Keratinocyte (primary cell): Measurements from ENCODE around the gene AGRN. TPM values are rescaled to one million over a fixed set of nuclear protein-coding genes. Genes with fewer than 3 reads are reported as not detected.

Source experiments
- DNase-seq: peaks from one replicate; pipeline ENCODE4 v3.0.0-alpha.2; 2011; ENCODE audit warnings: low read depth, missing footprints, low spot score
- FAIRE-seq: peaks from 2 replicates; lab custom pipeline; 2011; peaks lifted over from hg19 to GRCh38; lab: Jason Lieb, UNC
- H2AFZ ChIP-seq: 2 replicates; pipeline ENCODE4 v1.6.0; 2012; ENCODE audit warnings: low read length, control low read depth, inconsistent platforms; ENCODE audit not compliant: control insufficient read depth
- H3K27ac ChIP-seq: 2 replicates; pipeline ENCODE4 v1.5.1; 2011; ENCODE audit warnings: low read length; ENCODE audit not compliant: control insufficient read depth, insufficient read depth
- H3K27me3 ChIP-seq: 3 replicates; pipeline ENCODE4 v1.6.0; 2011; ENCODE audit warnings: low read length; ENCODE audit not compliant: control insufficient read depth, insufficient read depth; ENCODE audit errors: extremely low read depth
- H3K36me3 ChIP-seq, 2 experiments: 2 replicates in 1 of 2; 3 replicates in 1 of 2; pipeline ENCODE4 v1.5.1; 2011; ENCODE audit warnings: low read length in 2 of 2, mild to moderate bottlenecking in 1 of 2; ENCODE audit not compliant: control insufficient read depth in 2 of 2, insufficient read depth in 2 of 2; ENCODE audit errors: extremely low read depth in 1 of 2
- H3K4me1 ChIP-seq: 3 replicates; pipeline ENCODE4 v1.5.1; 2011; ENCODE audit warnings: low read length; ENCODE audit not compliant: control insufficient read depth, insufficient read depth; ENCODE audit errors: extremely low read depth
- H3K4me2 ChIP-seq: 3 replicates; pipeline ENCODE4 v1.6.0; 2011; ENCODE audit warnings: low read depth, low read length; ENCODE audit not compliant: control insufficient read depth, insufficient read depth; ENCODE audit errors: extremely low read depth
- H3K4me3 ChIP-seq, 3 experiments: fragments of 200-600 bp in 1 of 3; sonication (generic) in 1 of 3; 2 replicates in 2 of 3; 3 replicates in 1 of 3; pipeline ENCODE4 v1.5.1; 2011 to 2016; ENCODE audit warnings: low read length in 3 of 3, mild to moderate bottlenecking in 3 of 3, control low read depth in 2 of 3, inconsistent platforms in 1 of 3, low read depth in 1 of 3, mixed read lengths in 1 of 3, mixed run types in 1 of 3, moderate library complexity in 1 of 3; ENCODE audit not compliant: control insufficient read depth in 2 of 3, insufficient read depth in 2 of 3; ENCODE audit errors: extremely low read depth in 1 of 3
- H3K79me2 ChIP-seq: 2 replicates; pipeline ENCODE4 v1.6.0; 2012; ENCODE audit warnings: low read length; ENCODE audit not compliant: control insufficient read depth, insufficient read depth
- H3K9ac ChIP-seq: 3 replicates; pipeline ENCODE4 v1.6.0; 2011; ENCODE audit warnings: low read length; ENCODE audit not compliant: control insufficient read depth, insufficient read depth; ENCODE audit errors: extremely low read depth
- H3K9me1 ChIP-seq: 3 replicates; pipeline ENCODE4 v1.6.0; 2011; ENCODE audit warnings: low read length; ENCODE audit not compliant: control insufficient read depth, insufficient read depth; ENCODE audit errors: extremely low read depth
- H3K9me3 ChIP-seq: 2 replicates; pipeline ENCODE4 v1.5.1; 2012; ENCODE audit warnings: low read depth, low read length; ENCODE audit not compliant: control insufficient read depth
- H4K20me1 ChIP-seq: 3 replicates; pipeline ENCODE4 v1.6.0; 2011; ENCODE audit warnings: low read length; ENCODE audit not compliant: control insufficient read depth, insufficient read depth; ENCODE audit errors: extremely low read depth
- CTCF ChIP-seq, 3 experiments: IDR thresholded peaks in 1 of 3; conservative IDR thresholded peaks in 1 of 3; optimal IDR thresholded peaks in 1 of 3; 2 replicates in 2 of 3; 3 replicates in 1 of 3; pipeline versions ENCODE3 to v1.5.1; 2011; ENCODE audit warnings: low read length in 3 of 3, mild to moderate bottlenecking in 3 of 3, moderate library complexity in 2 of 3, control low read depth in 1 of 3, inconsistent platforms in 1 of 3; ENCODE audit not compliant: insufficient read depth in 2 of 3; ENCODE audit errors: extremely low read depth in 1 of 3
- EZH2 ChIP-seq: IDR thresholded peaks from one replicate; pipeline ENCODE4 v1.6.1; 2012; ENCODE audit warnings: inconsistent platforms, mild to moderate bottlenecking, low read length, moderate library complexity
- dilution Hi-C: fragments of 300-500 bp; cut with MboI; formaldehyde crosslinking; loops from one replicate; pipeline ENCODE4 v1.7.0; 2020; ENCODE audit warnings: low sequenced_read_pairs; ENCODE audit not compliant: extremely low pct_ligation_motif_present
- polyA plus RNA-seq, 5 experiments: library from polyadenylated mRNA; depleted of rRNA in 3 of 5; stranded (reverse) in 3 of 5; stranded (forward) in 1 of 5; unstranded in 1 of 5; fragments of >200 nt; gene quantifications; 1 replicate in 1 of 5; 2 replicates in 3 of 5; 3 replicates in 1 of 5; pipeline versions ENCODE4 v1.2.1 to v1.2.3, GENCODE V29; 2011 to 2012; ENCODE audit warnings: missing spikeins in 2 of 5, low read depth in 1 of 5, low replicate concordance in 1 of 5

The AGRN gene
- polyA plus RNA-seq, 1 donor (not counting 4 experiments of a cell fraction or from before 2014, with no cell fraction given): 72.4 TPM

- Histone ChIP-seq H3K27me3 (peaks cover 51% of the 10 kb centered on the region), H3K4me2 (no peak within 1 kb of the TSS), H3K79me2 (no peaks in the 10 kb centered on the region), H3K36me3 (no peaks in the 10 kb centered on the region), H3K9me1 (no peaks in the 10 kb centered on the region), H3K9ac (no peak within 1 kb of the TSS), H3K4me1 (no peaks in the 10 kb centered on the region), H4K20me1 (no peaks in the 10 kb centered on the region), H3K27ac (no peak within 1 kb of the TSS), H3K9me3 (no peaks in the 10 kb centered on the region), H2AFZ (no peak within 1 kb of the TSS), H3K4me3 (no peak within 1 kb of the TSS)
- DNase-seq (no peak), FAIRE-seq (no peak)
- dilution Hi-C loops: no loop called here
- no peak for TF ChIP-seq CTCF (optimal IDR thresholded peaks at IDR 0.05 in 1 of 3, IDR thresholded peaks at IDR 0.05 in 1 of 3, conservative IDR thresholded peaks at IDR 0.05 in 1 of 3; ENCODE audit: extremely low read depth in 1 of 3, insufficient read depth in 2 of 3, low read length in 3 of 3)
Observed at GRCh38 chr1:981955-982558, 37.9 kb upstream of the AGRN start, which contains the start of gene PERM1. TSS of gene PERM1 (minus strand) at chr1:982093. CDS start at chr1:981029, 1,064 bp downstream.

- no peaks in the 10 kb centered on the region for H3K9me1 ChIP-seq
Observed at GRCh38 chr1:982765-983436, 37.0 kb upstream of the AGRN start.

More at GRCh38 chr1:982765-983436, 37.0 kb upstream of the AGRN start:
- Histone ChIP-seq H3K79me2 (no peaks in the 10 kb centered on the region), H3K9ac (no peak overlapping the region), H3K4me2 (peak overlapping the region; percentile 16), H2AFZ (no peak overlapping the region), H4K20me1 (no peaks in the 10 kb centered on the region), H3K4me1 (no peaks in the 10 kb centered on the region), H3K27me3 (peaks cover 51% of the 10 kb centered on the region), H3K9me3 (no peaks in the 10 kb centered on the region), H3K4me3 (no peak overlapping the region), H3K36me3 (no peaks in the 10 kb centered on the region), H3K27ac (no peak overlapping the region)
- dilution Hi-C loops: no loop called here
- TF ChIP-seq EZH2 (peak; percentile 86), CTCF (optimal IDR thresholded peaks at IDR 0.05 in 1 of 3, IDR thresholded peaks at IDR 0.05 in 1 of 3, conservative IDR thresholded peaks at IDR 0.05 in 1 of 3; ENCODE audit: extremely low read depth in 1 of 3, insufficient read depth in 2 of 3, low read length in 3 of 3) (no peak)
- DNase-seq: no peak
- FAIRE-seq: no peak
